ENCODE measurements around the gene ATRIP.
"Not testable (repeated sequence)": the region's sequence is repeated elsewhere in the genome, so short reads cannot be mapped to it uniquely, and the experiment has no call there.

The ATRIP gene

GRCh38 chr3:48476426-48477053, 30.0 kb downstream of the ATRIP start:
- Histone ChIP-seq H3K4me1 (ENCODE audit: low read length) (peaks cover 19% of the 10 kb centered on the region), H3K27ac (ENCODE audit: low read length) (no peak overlapping the region), H3K79me2 (ENCODE audit: low read length) (peaks cover 6% of the 10 kb centered on the region), H3K27me3 (ENCODE audit: low read depth, low read length) (no peaks in the 10 kb centered on the region), H3K4me2 (ENCODE audit: low read length) (no peak overlapping the region), H3K36me3 (replicated peaks; ENCODE audit: low read depth, low read length) (no peaks in the 10 kb centered on the region), H3K4me3 (ENCODE audit: low read length) (no peak overlapping the region), H4K20me1 (ENCODE audit: insufficient read depth, low read length) (no peaks in the 10 kb centered on the region), H2AFZ (ENCODE audit: low read depth, low read length) (no peak overlapping the region), H3K9ac (ENCODE audit: low read length) (no peak overlapping the region), H3K9me3 (ENCODE audit: insufficient read depth, low read length) (no peaks in the 10 kb centered on the region)
- TF ChIP-seq CTCF (IDR thresholded peaks at IDR 0.05; ENCODE audit: low read depth, low read length) (no peak), EZH2phosphoT487 (IDR thresholded peaks at IDR 0.05; ENCODE audit: low read depth) (no peak)

- Histone ChIP-seq H2AFZ (ENCODE audit: low read depth, low read length) (no peak overlapping the region), H3K4me1 (ENCODE audit: low read length) (peaks cover 6% of the 10 kb centered on the region), H3K27ac (ENCODE audit: low read length) (no peak overlapping the region), H3K36me3 (replicated peaks; ENCODE audit: low read depth, low read length) (no peaks in the 10 kb centered on the region), H3K79me2 (ENCODE audit: low read length) (no peaks in the 10 kb centered on the region), H4K20me1 (ENCODE audit: insufficient read depth, low read length) (no peaks in the 10 kb centered on the region), H3K27me3 (ENCODE audit: low read depth, low read length) (no peaks in the 10 kb centered on the region), H3K9ac (ENCODE audit: low read length) (no peak overlapping the region), H3K9me3 (ENCODE audit: insufficient read depth, low read length) (no peaks in the 10 kb centered on the region), H3K4me3 (ENCODE audit: low read length) (no peak overlapping the region), H3K4me2 (ENCODE audit: low read length) (no peak overlapping the region)
- TF ChIP-seq EZH2phosphoT487 (IDR thresholded peaks at IDR 0.05; ENCODE audit: low read depth) (no peak), CTCF (IDR thresholded peaks at IDR 0.05; ENCODE audit: low read depth, low read length) (no peak)
Measured at GRCh38 chr3:48477959-48478520, 31.5 kb downstream of the ATRIP start.

- no peaks in the 10 kb centered on the region for H3K27me3 ChIP-seq (ENCODE audit: low read depth, low read length)
- H3K4me1 ChIP-seq (ENCODE audit: low read length), result no peaks in the 10 kb centered on the region
- H3K79me2 ChIP-seq (ENCODE audit: low read length), result no peaks in the 10 kb centered on the region
- H4K20me1 ChIP-seq (ENCODE audit: insufficient read depth, low read length), result no peaks in the 10 kb centered on the region
- no peak overlapping the region for H3K27ac ChIP-seq (ENCODE audit: low read length)
- TF ChIP-seq CTCF (IDR thresholded peaks at IDR 0.05; ENCODE audit: low read depth, low read length), result no peak
- no peak for TF ChIP-seq EZH2phosphoT487 (IDR thresholded peaks at IDR 0.05; ENCODE audit: low read depth)
- no peaks in the 10 kb centered on the region for H3K9me3 ChIP-seq (ENCODE audit: insufficient read depth, low read length)
- no peak overlapping the region for H2AFZ ChIP-seq (ENCODE audit: low read depth, low read length)
- H3K4me3 ChIP-seq (ENCODE audit: low read length), result no peak overlapping the region
- no peak overlapping the region for H3K4me2 ChIP-seq (ENCODE audit: low read length)
- H3K9ac ChIP-seq (ENCODE audit: low read length), result no peak overlapping the region
- no peaks in the 10 kb centered on the region for H3K36me3 ChIP-seq (replicated peaks; ENCODE audit: low read depth, low read length)
Measured at GRCh38 chr3:48478626-48479555, 32.4 kb downstream of the ATRIP start.

- H2AFZ ChIP-seq (ENCODE audit: low read depth, low read length); H3K4me2 ChIP-seq (ENCODE audit: low read length); H4K20me1 ChIP-seq (ENCODE audit: insufficient read depth, low read length); H3K79me2 ChIP-seq (ENCODE audit: low read length); H3K9ac ChIP-seq (ENCODE audit: low read length); H3K36me3 ChIP-seq (replicated peaks; ENCODE audit: low read depth, low read length); H3K4me3 ChIP-seq (ENCODE audit: low read length); H3K27me3 ChIP-seq (ENCODE audit: low read depth, low read length); H3K27ac ChIP-seq (ENCODE audit: low read length); H3K9me3 ChIP-seq (ENCODE audit: insufficient read depth, low read length); H3K4me1 ChIP-seq (ENCODE audit: low read length): not testable (repeated sequence)
Measured at GRCh38 chr3:48480891-48481290, 34.4 kb downstream of the ATRIP start.

GRCh38 chr3:48482822-48483221, 36.3 kb downstream of the ATRIP start:
- H3K9ac ChIP-seq (ENCODE audit: low read length); H3K79me2 ChIP-seq (ENCODE audit: low read length); H3K27me3 ChIP-seq (ENCODE audit: low read depth, low read length); H3K4me1 ChIP-seq (ENCODE audit: low read length); H4K20me1 ChIP-seq (ENCODE audit: insufficient read depth, low read length); H3K9me3 ChIP-seq (ENCODE audit: insufficient read depth, low read length); H3K4me2 ChIP-seq (ENCODE audit: low read length); H3K27ac ChIP-seq (ENCODE audit: low read length); H3K4me3 ChIP-seq (ENCODE audit: low read length); H3K36me3 ChIP-seq (replicated peaks; ENCODE audit: low read depth, low read length); H2AFZ ChIP-seq (ENCODE audit: low read depth, low read length): not testable (repeated sequence)

All from OCI-LY3 (cell line).